Measurements from ENCODE around the gene ROR1.
A peak's percentile ranks its signal among the peaks of the same experiment; 100 is the strongest.

ROR1 gene

GRCh38 chr1:64110924-64111777 lies 337.3 kb downstream of the ROR1 start:
- Mint-ChIP-seq H3K4me1 (ENCODE audit: low read depth) (no peaks in the 10 kb centered on the region), H3K27me3 (peaks cover 5% of the 10 kb centered on the region), H3K9me3 (ENCODE audit: low read depth) (no peaks in the 10 kb centered on the region), H3K27ac (no peak overlapping the region), H3K36me3 (no peaks in the 10 kb centered on the region), H3K4me3 (no peak overlapping the region)

DNA sequence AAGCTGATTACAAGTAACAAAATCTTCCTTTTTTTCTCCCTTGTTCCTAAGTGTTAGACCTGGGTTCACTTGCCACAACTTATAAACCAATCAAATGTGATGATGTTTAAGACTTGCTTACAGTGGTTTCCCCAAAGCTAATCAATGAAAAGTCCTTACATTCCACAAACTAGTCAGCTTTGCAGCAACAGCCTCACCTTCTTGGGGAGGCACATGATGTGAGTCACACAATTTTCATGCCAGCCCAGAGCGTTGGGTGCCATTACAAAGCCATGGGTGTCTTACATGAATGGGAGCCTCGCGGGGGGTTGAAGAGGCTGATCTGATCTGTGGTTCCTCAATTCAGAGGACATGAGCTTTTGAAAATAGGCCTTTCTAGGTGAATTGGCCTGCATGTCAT lies 338.0 kb downstream of the ROR1 start:
- Mint-ChIP-seq H3K27ac (no peak overlapping the region), H3K4me3 (no peak overlapping the region), H3K9me3 (ENCODE audit: low read depth) (no peaks in the 10 kb centered on the region), H3K36me3 (no peaks in the 10 kb centered on the region), H3K27me3 (peaks cover 3% of the 10 kb centered on the region), H3K4me1 (ENCODE audit: low read depth) (no peaks in the 10 kb centered on the region)

- Mint-ChIP-seq H3K9me3 (ENCODE audit: low read depth) (no peaks in the 10 kb centered on the region), H3K4me3 (no peak overlapping the region), H3K27me3 (peaks cover 2% of the 10 kb centered on the region), H3K27ac (no peak overlapping the region), H3K4me1 (ENCODE audit: low read depth) (no peaks in the 10 kb centered on the region), H3K36me3 (no peaks in the 10 kb centered on the region)
These were observed 338.5 kb downstream of the ROR1 start for GRCh38 chr1:64112281-64112680.

GRCh38 chr1:64114012-64114525 lies 340.3 kb downstream of the ROR1 start:
- Mint-ChIP-seq H3K27me3 (peaks cover 2% of the 10 kb centered on the region), H3K4me1 (ENCODE audit: low read depth) (no peaks in the 10 kb centered on the region), H3K4me3 (no peak overlapping the region), H3K36me3 (no peaks in the 10 kb centered on the region), H3K9me3 (ENCODE audit: low read depth) (no peaks in the 10 kb centered on the region), H3K27ac (no peak overlapping the region)

GRCh38 chr1:64116537-64116936 lies 342.7 kb downstream of the ROR1 start:
- Mint-ChIP-seq H3K9me3 (ENCODE audit: low read depth) (no peaks in the 10 kb centered on the region), H3K36me3 (no peaks in the 10 kb centered on the region), H3K27ac (no peak overlapping the region), H3K27me3 (peaks cover 2% of the 10 kb centered on the region), H3K4me1 (ENCODE audit: low read depth) (no peaks in the 10 kb centered on the region), H3K4me3 (no peak overlapping the region)

DNA sequence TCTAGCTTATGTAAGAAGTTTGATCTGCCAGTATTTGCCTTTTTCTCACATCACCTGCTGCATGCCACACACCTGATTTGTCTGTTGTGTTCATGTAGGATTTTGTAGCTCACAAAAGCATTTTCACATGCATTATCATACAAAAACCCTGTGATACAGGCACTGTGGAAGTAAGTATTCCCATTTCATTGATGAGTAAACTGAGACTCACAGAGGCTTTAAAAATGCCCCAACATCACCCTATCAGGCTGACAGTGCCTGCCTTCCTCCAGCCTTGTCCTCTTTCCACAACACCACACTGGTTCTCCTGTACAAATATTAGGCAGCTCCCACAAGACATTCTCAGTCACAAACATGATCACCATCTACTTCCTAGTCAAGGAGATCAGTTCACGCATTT lies 343.7 kb downstream of the ROR1 start:
- H3K27ac Mint-ChIP-seq: no peak overlapping the region
- H3K27me3 Mint-ChIP-seq: peaks cover 2% of the 10 kb centered on the region
- H3K36me3 Mint-ChIP-seq: no peaks in the 10 kb centered on the region
- no peaks in the 10 kb centered on the region for H3K9me3 Mint-ChIP-seq (ENCODE audit: low read depth)
- H3K4me1 Mint-ChIP-seq (ENCODE audit: low read depth): no peaks in the 10 kb centered on the region
- no peak overlapping the region for H3K4me3 Mint-ChIP-seq

DNA sequence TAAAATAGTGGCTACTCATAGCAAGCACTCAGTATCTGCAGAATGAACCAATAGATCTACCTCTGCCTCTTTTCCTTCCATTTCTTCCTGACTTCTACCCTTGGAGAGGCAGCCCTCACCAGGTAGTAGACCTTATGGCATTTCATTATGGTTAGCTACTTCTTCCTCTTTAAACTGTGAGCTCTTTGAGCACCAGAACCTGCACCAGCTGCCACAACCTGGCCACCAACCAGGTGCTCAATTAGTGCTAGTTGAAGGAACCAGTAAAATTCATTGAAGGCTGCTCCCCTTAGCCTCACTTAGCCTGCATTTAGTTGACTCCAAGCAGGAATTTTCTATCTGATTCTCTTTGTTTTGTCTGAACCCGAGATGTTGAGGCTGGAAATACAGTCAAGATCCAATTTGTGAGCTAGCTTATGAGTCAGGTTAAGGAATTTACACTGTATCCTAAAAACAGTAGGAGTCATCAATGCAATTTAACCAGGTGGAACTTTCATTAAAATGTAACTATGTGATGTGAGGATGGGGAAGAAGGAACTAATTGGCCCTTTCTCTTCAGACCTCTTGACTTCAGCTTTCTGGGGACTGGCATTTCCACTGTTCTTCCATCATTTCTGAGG lies 348.1 kb downstream of the ROR1 start:
- no peaks in the 10 kb centered on the region for H3K36me3 Mint-ChIP-seq
- H3K27ac Mint-ChIP-seq: no peak overlapping the region
- no peaks in the 10 kb centered on the region for H3K4me1 Mint-ChIP-seq (ENCODE audit: low read depth)
- no peaks in the 10 kb centered on the region for H3K9me3 Mint-ChIP-seq (ENCODE audit: low read depth)
- peaks cover 7% of the 10 kb centered on the region for H3K27me3 Mint-ChIP-seq
- no peak overlapping the region for H3K4me3 Mint-ChIP-seq

DNA sequence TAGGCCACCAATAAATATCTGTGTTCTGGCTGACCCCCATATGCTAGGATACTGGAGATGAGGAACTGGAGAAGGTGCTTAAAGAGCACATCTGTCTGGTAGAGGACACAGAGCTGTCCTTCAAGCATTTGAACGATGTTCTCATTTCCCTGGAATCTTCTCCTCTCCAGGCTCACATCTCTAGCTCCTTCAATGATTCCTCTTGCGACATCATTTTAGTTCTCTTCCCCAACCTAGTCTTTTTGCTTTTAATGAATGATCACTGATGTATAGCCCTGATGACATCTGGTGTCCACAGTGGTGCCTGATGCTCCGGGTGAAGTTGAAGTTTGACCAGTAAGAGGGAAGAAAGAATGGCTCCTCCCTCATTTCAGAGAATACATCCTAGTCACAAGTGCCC lies 348.8 kb downstream of the ROR1 start:
- Mint-ChIP-seq H3K27ac (no peak overlapping the region), H3K27me3 (peaks cover 9% of the 10 kb centered on the region), H3K36me3 (no peaks in the 10 kb centered on the region), H3K4me3 (no peak overlapping the region), H3K9me3 (ENCODE audit: low read depth) (no peaks in the 10 kb centered on the region), H3K4me1 (ENCODE audit: low read depth) (no peaks in the 10 kb centered on the region)

- Mint-ChIP-seq H3K27ac (peak overlapping the region; percentile 18), H3K36me3 (no peaks in the 10 kb centered on the region), H3K9me3 (ENCODE audit: low read depth) (no peaks in the 10 kb centered on the region), H3K4me3 (no peak overlapping the region), H3K27me3 (peaks cover 13% of the 10 kb centered on the region), H3K4me1 (ENCODE audit: low read depth) (no peaks in the 10 kb centered on the region)
These were observed 351.1 kb downstream of the ROR1 start for GRCh38 chr1:64124704-64125440.

GRCh38 chr1:64126581-64126980 lies 352.8 kb downstream of the ROR1 start:
- H3K9me3 Mint-ChIP-seq (ENCODE audit: low read depth): no peaks in the 10 kb centered on the region
- no peak overlapping the region for H3K27ac Mint-ChIP-seq
- no peaks in the 10 kb centered on the region for H3K4me1 Mint-ChIP-seq (ENCODE audit: low read depth)
- H3K36me3 Mint-ChIP-seq: no peaks in the 10 kb centered on the region
- H3K27me3 Mint-ChIP-seq: peaks cover 11% of the 10 kb centered on the region
- H3K4me3 Mint-ChIP-seq: no peak overlapping the region

DNA sequence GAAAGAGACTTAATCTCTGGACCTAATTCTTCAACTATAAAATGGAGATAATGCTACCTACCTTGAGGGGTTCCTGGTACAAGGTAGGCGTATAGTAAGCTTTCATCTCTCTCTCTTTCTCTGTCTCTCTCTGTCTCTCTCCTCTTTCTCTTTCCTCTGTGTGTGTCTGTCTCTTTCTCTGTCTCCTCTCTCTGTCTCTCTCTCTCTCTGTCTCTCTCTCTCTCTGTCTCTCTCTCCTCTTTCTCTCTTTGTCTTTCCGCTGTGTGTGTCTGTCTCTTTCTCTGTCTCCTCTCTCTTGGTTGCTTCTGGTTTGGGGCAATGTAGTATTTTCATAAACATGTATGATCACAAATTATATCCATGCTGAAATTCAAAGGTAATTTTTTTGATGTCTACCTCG lies 353.5 kb downstream of the ROR1 start:
- peaks cover 11% of the 10 kb centered on the region for H3K27me3 Mint-ChIP-seq
- H3K4me3 Mint-ChIP-seq: no peak overlapping the region
- H3K27ac Mint-ChIP-seq: no peak overlapping the region
- no peaks in the 10 kb centered on the region for H3K9me3 Mint-ChIP-seq (ENCODE audit: low read depth)
- H3K36me3 Mint-ChIP-seq: no peaks in the 10 kb centered on the region
- no peaks in the 10 kb centered on the region for H3K4me1 Mint-ChIP-seq (ENCODE audit: low read depth)

- H3K4me3 Mint-ChIP-seq: no peak overlapping the region
- H3K4me1 Mint-ChIP-seq (ENCODE audit: low read depth): no peaks in the 10 kb centered on the region
- H3K27ac Mint-ChIP-seq: no peak overlapping the region
- no peaks in the 10 kb centered on the region for H3K9me3 Mint-ChIP-seq (ENCODE audit: low read depth)
- no peaks in the 10 kb centered on the region for H3K36me3 Mint-ChIP-seq
- H3K27me3 Mint-ChIP-seq: peaks cover 9% of the 10 kb centered on the region
These were observed 355.9 kb downstream of the ROR1 start for GRCh38 chr1:64129701-64130100.

DNA sequence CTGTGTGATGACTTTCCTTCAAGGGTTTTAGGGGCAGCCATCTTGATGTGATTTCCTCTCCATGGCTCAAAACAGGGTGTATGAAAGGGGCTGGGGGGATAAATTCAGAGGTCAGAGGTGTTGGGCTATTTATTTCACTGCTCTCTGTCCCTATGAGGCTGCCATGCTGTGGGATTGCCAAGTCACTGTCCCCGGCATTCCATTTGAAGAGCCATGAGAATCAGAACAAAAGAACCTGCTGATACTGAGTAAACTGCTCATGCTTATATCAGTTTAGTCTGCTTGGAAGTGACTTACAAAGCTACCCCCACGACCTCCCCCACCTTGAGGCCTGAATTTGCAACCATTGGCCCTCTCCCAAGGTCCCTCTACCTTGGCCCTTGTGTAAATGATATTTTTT lies 357.3 kb downstream of the ROR1 start:
- Mint-ChIP-seq H3K36me3 (no peaks in the 10 kb centered on the region), H3K4me1 (ENCODE audit: low read depth) (no peaks in the 10 kb centered on the region), H3K27me3 (peaks cover 8% of the 10 kb centered on the region)

GRCh38 chr1:64133036-64133435 lies 359.2 kb downstream of the ROR1 start:
- H3K27ac Mint-ChIP-seq: no peak overlapping the region
- H3K36me3 Mint-ChIP-seq: no peaks in the 10 kb centered on the region
- H3K4me1 Mint-ChIP-seq (ENCODE audit: low read depth): no peaks in the 10 kb centered on the region
- H3K4me3 Mint-ChIP-seq: no peak overlapping the region
- H3K9me3 Mint-ChIP-seq (ENCODE audit: low read depth): no peaks in the 10 kb centered on the region
- H3K27me3 Mint-ChIP-seq: peaks cover 4% of the 10 kb centered on the region

More for the DNA sequence above, 357.3 kb downstream of the ROR1 start:
- Mint-ChIP-seq H3K27ac (no peak overlapping the region), H3K9me3 (ENCODE audit: low read depth) (no peaks in the 10 kb centered on the region), H3K4me3 (no peak overlapping the region)
